ENCODE measurements around the gene RPS6KA1. TPM values are rescaled to one million over a fixed set of nuclear protein-coding genes. Genes with fewer than 3 reads are reported as not detected.

Gene RPS6KA1
- total and polyA plus RNA-seq, 9 of the 15 experiments (the other 6 are each of a cell fraction or from before 2014, with no cell fraction given) = 2.4 to 61.0 (median 35.5) TPM

DNA sequence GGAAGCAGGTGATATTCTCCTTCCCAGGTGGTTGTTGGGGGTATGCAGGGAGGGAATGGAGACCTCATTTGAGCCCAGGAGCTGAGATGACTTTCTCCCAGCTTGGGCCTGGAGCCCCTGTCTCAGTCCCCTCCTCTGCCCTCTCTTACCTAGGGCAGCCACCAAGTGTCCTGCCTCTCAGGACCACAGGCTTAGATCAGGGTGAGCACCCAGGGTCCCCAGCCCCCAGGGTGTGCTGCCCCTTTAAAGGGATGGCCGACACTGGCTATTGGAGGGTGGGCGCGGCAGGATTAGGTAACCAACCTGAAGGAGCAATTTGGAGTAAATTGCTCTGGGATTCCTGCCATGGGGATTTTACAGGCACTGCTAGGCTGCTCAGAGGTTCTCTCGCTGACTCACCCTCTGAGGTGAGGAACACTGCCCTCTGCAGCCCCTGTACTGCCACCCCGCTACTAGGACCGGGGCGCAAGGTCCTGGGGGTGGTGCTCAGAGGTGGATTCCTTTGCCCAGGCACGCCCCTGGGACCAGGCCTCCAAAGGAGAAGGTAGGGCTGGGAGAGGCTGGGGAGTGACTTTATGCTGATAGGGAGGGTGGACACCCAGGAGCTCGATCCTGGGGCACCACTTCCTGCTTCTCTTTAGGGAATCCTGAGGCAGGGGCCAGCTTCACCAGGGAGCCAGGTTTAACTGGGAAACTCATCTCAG lies 1.5 kb downstream of the RPS6KA1 start (continued):
- no peak for TF ChIP-seq MIER1 (IDR thresholded peaks at IDR 0.05; ENCODE audit: low read depth)
- no peak for TF ChIP-seq ZNF79 (CRISPR knock-in tag; IDR thresholded peaks at IDR 0.05; ENCODE audit: low read depth)
- no peak for TF ChIP-seq NUFIP1 (IDR thresholded peaks at IDR 0.05; ENCODE audit: partially characterized antibody)
- no peak for TF ChIP-seq ZNF785 (CRISPR knock-in tag; IDR thresholded peaks at IDR 0.05)
- TF ChIP-seq CXXC5 (CRISPR knock-in tag; IDR thresholded peaks at IDR 0.05) = no peak
- TF ChIP-seq, protein P1, sequence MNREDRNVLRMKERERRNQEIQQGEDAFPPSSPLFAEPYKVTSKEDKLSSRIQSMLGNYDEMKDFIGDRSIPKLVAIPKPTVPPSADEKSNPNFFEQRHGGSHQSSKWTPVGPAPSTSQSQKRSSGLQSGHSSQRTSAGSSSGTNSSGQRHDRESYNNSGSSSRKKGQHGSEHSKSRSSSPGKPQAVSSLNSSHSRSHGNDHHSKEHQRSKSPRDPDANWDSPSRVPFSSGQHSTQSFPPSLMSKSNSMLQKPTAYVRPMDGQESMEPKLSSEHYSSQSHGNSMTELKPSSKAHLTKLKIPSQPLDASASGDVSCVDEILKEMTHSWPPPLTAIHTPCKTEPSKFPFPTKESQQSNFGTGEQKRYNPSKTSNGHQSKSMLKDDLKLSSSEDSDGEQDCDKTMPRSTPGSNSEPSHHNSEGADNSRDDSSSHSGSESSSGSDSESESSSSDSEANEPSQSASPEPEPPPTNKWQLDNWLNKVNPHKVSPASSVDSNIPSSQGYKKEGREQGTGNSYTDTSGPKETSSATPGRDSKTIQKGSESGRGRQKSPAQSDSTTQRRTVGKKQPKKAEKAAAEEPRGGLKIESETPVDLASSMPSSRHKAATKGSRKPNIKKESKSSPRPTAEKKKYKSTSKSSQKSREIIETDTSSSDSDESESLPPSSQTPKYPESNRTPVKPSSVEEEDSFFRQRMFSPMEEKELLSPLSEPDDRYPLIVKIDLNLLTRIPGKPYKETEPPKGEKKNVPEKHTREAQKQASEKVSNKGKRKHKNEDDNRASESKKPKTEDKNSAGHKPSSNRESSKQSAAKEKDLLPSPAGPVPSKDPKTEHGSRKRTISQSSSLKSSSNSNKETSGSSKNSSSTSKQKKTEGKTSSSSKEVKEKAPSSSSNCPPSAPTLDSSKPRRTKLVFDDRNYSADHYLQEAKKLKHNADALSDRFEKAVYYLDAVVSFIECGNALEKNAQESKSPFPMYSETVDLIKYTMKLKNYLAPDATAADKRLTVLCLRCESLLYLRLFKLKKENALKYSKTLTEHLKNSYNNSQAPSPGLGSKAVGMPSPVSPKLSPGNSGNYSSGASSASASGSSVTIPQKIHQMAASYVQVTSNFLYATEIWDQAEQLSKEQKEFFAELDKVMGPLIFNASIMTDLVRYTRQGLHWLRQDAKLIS (CRISPR knock-in tag; IDR thresholded peaks at IDR 0.05) = no peak
- TF ChIP-seq ZNF77 (CRISPR knock-in tag; IDR thresholded peaks at IDR 0.05) = no peak
- TF ChIP-seq NFE2 (IDR thresholded peaks at IDR 0.05; ENCODE audit: low read depth) = peak; percentile 93
- TF ChIP-seq, protein P2, sequence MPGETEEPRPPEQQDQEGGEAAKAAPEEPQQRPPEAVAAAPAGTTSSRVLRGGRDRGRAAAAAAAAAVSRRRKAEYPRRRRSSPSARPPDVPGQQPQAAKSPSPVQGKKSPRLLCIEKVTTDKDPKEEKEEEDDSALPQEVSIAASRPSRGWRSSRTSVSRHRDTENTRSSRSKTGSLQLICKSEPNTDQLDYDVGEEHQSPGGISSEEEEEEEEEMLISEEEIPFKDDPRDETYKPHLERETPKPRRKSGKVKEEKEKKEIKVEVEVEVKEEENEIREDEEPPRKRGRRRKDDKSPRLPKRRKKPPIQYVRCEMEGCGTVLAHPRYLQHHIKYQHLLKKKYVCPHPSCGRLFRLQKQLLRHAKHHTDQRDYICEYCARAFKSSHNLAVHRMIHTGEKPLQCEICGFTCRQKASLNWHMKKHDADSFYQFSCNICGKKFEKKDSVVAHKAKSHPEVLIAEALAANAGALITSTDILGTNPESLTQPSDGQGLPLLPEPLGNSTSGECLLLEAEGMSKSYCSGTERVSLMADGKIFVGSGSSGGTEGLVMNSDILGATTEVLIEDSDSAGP (CRISPR knock-in tag; IDR thresholded peaks at IDR 0.05) = peak; percentile 79; the same call in 1 of the 2 replicates
- peak; percentile 86 for TF ChIP-seq SMARCA4 (IDR thresholded peaks at IDR 0.05)
- peak; percentile 18; the same call in 1 of the 2 replicates for TF ChIP-seq ELF1 (tag; IDR thresholded peaks at IDR 0.05)
- peak; percentile 67; the same call in 1 of the 2 replicates for TF ChIP-seq ARID2 (IDR thresholded peaks at IDR 0.05)
- no peak for TF ChIP-seq TAF15 (IDR thresholded peaks at IDR 0.05; ENCODE audit: low read depth, low read length)
